DOHH2 (cell line): ENCODE results near the gene DUSP23.

ENCODE experiments used
- H3F3A ChIP-seq: fragments of 200-600 bp; sonication (generic), shearing (Covaris generic); 2 replicates; pipeline ENCODE4 v1.6.0; 2016; ENCODE audit warnings: antibody characterized with exemption, mild to moderate bottlenecking; ENCODE audit not compliant: control insufficient read depth, insufficient read depth
- H3K27ac ChIP-seq: fragments of 200-600 bp; sonication (generic); 2 replicates; pipeline ENCODE4 v1.5.1; 2014; ENCODE audit warnings: low read depth, mild to moderate bottlenecking, low read length, moderate library complexity
- H3K27me3 ChIP-seq: fragments of 200-600 bp; sonication (generic); 2 replicates; pipeline ENCODE4 v1.6.1; 2014; ENCODE audit warnings: mild to moderate bottlenecking, low read length, mixed read lengths; ENCODE audit not compliant: control insufficient read depth
- H3K36me3 ChIP-seq: fragments of 200-600 bp; sonication (generic); 2 replicates; pipeline ENCODE4 v1.6.1; 2014; ENCODE audit warnings: mild to moderate bottlenecking, low read length, moderate library complexity, mixed read lengths; ENCODE audit not compliant: control insufficient read depth
- H3K4me1 ChIP-seq: fragments of 200-600 bp; sonication (generic); 2 replicates; pipeline ENCODE4 v1.6.1; 2014; ENCODE audit warnings: mild to moderate bottlenecking, low read length, mixed read lengths; ENCODE audit not compliant: control insufficient read depth
- H3K4me2 ChIP-seq: fragments of 200-600 bp; sonication (generic); 2 replicates; pipeline ENCODE4 v1.6.0; 2014; ENCODE audit warnings: mild to moderate bottlenecking, low read length, moderate library complexity
- H3K4me3 ChIP-seq: fragments of 200-600 bp; sonication (generic); 2 replicates; pipeline ENCODE4 v1.5.1; 2014; ENCODE audit warnings: mild to moderate bottlenecking, low read length, mixed read lengths
- H3K79me2 ChIP-seq: fragments of 200-600 bp; sonication (generic); 2 replicates; pipeline ENCODE4 v1.6.1; 2014; ENCODE audit warnings: mild to moderate bottlenecking, low read length, mixed read lengths; ENCODE audit not compliant: control insufficient read depth
- H3K9me2 ChIP-seq: fragments of 200-600 bp; sonication (generic); replicated peaks from 2 replicates; pipeline ENCODE4 v1.6.1; 2014; ENCODE audit warnings: mild to moderate bottlenecking, low read length, mixed read lengths; ENCODE audit not compliant: control insufficient read depth
- H3K9me3 ChIP-seq: fragments of 200-600 bp; sonication (generic); 2 replicates; pipeline ENCODE4 v1.6.1; 2014; ENCODE audit warnings: antibody characterized with exemption, low read length, mixed read lengths; ENCODE audit not compliant: control insufficient read depth, insufficient read depth
- H4K20me1 ChIP-seq: fragments of 200-600 bp; sonication (generic); 2 replicates; pipeline ENCODE4 v1.6.0; 2014; ENCODE audit warnings: low read depth, mild to moderate bottlenecking, antibody characterized with exemption, low read length, moderate library complexity; ENCODE audit not compliant: control insufficient read depth, insufficient read depth
- EZH2phosphoT487 ChIP-seq: fragments of 200-600 bp; sonication (generic); IDR thresholded peaks from 2 replicates; pipeline ENCODE4 v1.6.1; 2017; ENCODE audit warnings: borderline replicate concordance, mild to moderate bottlenecking, antibody characterized with exemption, low read length, moderate library complexity, mixed read lengths
- TF ChIP-seq, protein P1 (sequence below): fragments of 200-600 bp; sonication (generic); IDR thresholded peaks from one replicate; pipeline ENCODE4 v1.5.1; 2014; ENCODE audit warnings: antibody characterized with exemption, mild to moderate bottlenecking, low read depth, low read length; ENCODE audit not compliant: poor library complexity, severe bottlenecking

Gene DUSP23

DNA sequence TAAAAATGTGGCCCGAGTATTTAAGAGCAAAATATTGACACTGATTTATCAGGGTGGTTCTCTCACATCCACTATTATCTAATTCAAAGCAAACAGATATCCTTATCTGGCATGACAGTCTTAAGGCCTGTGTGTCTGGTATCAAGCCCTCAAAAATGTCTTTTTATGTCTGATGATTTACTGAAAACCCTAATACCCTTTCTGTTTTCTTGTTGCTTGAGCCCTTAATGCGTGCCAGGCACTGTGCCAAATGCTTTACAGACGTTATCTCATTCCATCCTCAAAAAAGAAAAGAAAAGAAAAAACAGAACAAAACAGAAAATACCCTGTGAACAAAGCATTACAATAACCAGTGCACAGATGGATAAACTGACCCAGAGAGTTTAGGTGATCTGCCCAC, 5.7 kb downstream of the DUSP23 start:
- H3K4me3 ChIP-seq = no peak overlapping the region
- no peaks in the 10 kb centered on the region for H3K9me2 ChIP-seq
- no peak overlapping the region for H3K4me2 ChIP-seq
- H3K27ac ChIP-seq = no peak overlapping the region
- no peaks in the 10 kb centered on the region for H4K20me1 ChIP-seq
- no peaks in the 10 kb centered on the region for H3K36me3 ChIP-seq
- H3K4me1 ChIP-seq = no peaks in the 10 kb centered on the region
- no peaks in the 10 kb centered on the region for H3K9me3 ChIP-seq
- no peak for TF ChIP-seq EZH2phosphoT487
- TF ChIP-seq, protein P1, sequence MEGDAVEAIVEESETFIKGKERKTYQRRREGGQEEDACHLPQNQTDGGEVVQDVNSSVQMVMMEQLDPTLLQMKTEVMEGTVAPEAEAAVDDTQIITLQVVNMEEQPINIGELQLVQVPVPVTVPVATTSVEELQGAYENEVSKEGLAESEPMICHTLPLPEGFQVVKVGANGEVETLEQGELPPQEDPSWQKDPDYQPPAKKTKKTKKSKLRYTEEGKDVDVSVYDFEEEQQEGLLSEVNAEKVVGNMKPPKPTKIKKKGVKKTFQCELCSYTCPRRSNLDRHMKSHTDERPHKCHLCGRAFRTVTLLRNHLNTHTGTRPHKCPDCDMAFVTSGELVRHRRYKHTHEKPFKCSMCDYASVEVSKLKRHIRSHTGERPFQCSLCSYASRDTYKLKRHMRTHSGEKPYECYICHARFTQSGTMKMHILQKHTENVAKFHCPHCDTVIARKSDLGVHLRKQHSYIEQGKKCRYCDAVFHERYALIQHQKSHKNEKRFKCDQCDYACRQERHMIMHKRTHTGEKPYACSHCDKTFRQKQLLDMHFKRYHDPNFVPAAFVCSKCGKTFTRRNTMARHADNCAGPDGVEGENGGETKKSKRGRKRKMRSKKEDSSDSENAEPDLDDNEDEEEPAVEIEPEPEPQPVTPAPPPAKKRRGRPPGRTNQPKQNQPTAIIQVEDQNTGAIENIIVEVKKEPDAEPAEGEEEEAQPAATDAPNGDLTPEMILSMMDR = no peak
- H3F3A ChIP-seq = no peaks in the 10 kb centered on the region
- H3K79me2 ChIP-seq = no peaks in the 10 kb centered on the region
- no peaks in the 10 kb centered on the region for H3K27me3 ChIP-seq

DNA sequence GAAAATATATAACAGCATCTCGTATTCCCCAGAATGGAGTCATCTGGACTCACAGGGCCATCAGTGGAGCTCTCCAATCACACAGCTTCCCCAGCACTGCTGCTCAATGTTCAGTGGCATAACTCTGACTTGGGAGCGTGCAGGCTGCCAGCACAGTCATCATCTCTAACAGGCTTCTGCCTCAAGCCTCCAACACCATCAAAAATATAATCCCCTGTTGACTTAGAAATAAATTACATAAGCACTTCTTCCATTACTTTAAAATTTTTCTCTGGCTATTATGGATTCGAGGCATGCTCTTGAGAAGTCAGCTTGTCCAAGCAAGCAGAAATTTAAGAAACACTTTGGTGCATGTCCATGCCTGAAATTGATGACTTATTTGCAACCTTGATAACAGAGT, 6.2 kb downstream of the DUSP23 start:
- H3K27me3 ChIP-seq = no peaks in the 10 kb centered on the region
- H3K4me3 ChIP-seq = no peak overlapping the region

DNA sequence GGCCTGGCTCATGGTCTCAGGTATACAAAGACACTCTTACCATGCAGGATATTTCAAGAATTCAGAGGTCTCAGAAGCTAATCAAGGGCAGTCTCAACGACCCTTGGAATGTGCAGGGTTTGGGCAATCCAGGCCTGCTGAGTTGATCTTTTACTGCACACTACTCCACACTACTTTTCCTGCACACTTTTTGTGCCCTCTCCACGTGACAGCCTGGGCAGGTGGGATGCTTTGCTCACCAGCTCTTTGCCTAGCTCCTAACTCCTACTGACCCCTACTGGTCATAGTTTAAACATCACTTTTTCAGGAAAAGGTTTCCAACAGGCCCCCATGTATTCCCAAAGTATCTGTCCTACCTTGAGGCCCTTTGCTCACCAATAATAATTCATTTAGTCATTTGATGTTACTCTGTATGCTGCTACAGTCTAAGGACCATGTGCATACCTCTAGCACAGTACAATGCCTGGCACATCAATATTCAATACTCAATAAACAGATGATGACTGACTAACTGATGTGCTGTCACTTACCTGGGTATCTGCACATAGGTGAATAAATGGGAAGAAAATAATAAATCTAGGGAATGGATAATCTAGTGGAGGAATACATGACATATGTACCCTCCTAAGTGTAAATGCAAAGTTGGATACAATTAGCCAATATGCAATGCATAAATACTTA, 9.6 kb downstream of the DUSP23 start:
- Histone ChIP-seq H3K36me3 (no peaks in the 10 kb centered on the region), H3K79me2 (no peaks in the 10 kb centered on the region), H3K27ac (no peak overlapping the region), H3F3A (no peaks in the 10 kb centered on the region), H3K4me2 (no peak overlapping the region), H3K4me1 (no peaks in the 10 kb centered on the region), H3K9me3 (no peaks in the 10 kb centered on the region), H3K27me3 (peaks cover 5% of the 10 kb centered on the region), H3K4me3 (no peak overlapping the region), H3K9me2 (no peaks in the 10 kb centered on the region), H4K20me1 (no peaks in the 10 kb centered on the region)
- TF ChIP-seq, protein P1 = peak; percentile 76
- TF ChIP-seq EZH2phosphoT487 = no peak

More for the DNA sequence above, 6.2 kb downstream of the DUSP23 start:
- no peak overlapping the region for H3K27ac ChIP-seq
- H4K20me1 ChIP-seq = no peaks in the 10 kb centered on the region
- TF ChIP-seq, protein P1 = no peak
- no peak for TF ChIP-seq EZH2phosphoT487
- no peaks in the 10 kb centered on the region for H3F3A ChIP-seq
- H3K36me3 ChIP-seq = no peaks in the 10 kb centered on the region
- no peaks in the 10 kb centered on the region for H3K9me2 ChIP-seq
- H3K79me2 ChIP-seq = no peaks in the 10 kb centered on the region
- no peak overlapping the region for H3K4me2 ChIP-seq
- no peaks in the 10 kb centered on the region for H3K4me1 ChIP-seq
- no peaks in the 10 kb centered on the region for H3K9me3 ChIP-seq
